BE2C (cell line): ENCODE results near the gene DZIP1.

ENCODE experiments used
- DNase-seq: peaks from one replicate; pipeline ENCODE4 v3.0.0-alpha.2; 2020
- H3K27me3 ChIP-seq: fragments of 250-450 bp; sonication (Bioruptor Pico); 2 replicates; pipeline ENCODE4 v1.5.1; 2020; ENCODE audit warnings: mild to moderate bottlenecking
- H3K36me3 ChIP-seq: fragments of 250-450 bp; sonication (Bioruptor Pico); 2 replicates; pipeline ENCODE4 v1.5.1; 2020; ENCODE audit warnings: mild to moderate bottlenecking
- H3K4me1 ChIP-seq: fragments of 250-450 bp; sonication (Bioruptor Pico); 2 replicates; pipeline ENCODE4 v1.5.1; 2020
- H3K4me3 ChIP-seq: 2 replicates; pipeline ENCODE4 v1.5.1; 2011; ENCODE audit warnings: low read depth, low read length
- H3K9me3 ChIP-seq: fragments of 250-450 bp; sonication (Bioruptor Pico); 2 replicates; pipeline ENCODE4 v1.5.1; 2020
- TF ChIP-seq, protein P1 (sequence below): IDR thresholded peaks from 2 replicates; pipeline ENCODE4 v1.5.1; 2012; ENCODE audit warnings: mild to moderate bottlenecking, low read depth, low read length

DZIP1 gene

DNA sequence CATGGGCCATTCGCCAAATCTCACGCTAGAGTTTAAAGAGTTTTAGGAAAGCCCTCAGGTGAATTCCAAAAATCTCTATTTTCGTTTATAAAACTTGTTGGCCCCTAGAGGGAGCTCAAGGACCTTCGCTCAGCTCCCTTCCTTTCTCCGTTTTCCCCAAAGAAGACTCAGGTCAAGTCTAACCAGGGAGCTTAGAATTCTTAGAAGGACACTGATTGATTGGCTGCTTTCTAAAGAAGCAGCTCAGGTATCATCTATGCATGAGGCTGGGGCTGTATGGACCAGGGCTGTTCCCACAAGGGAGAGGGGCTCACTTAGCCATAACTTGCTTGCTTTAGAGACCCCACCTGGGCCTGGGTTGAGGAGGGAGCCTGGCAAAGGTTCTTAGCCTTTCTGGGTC lies 20.5 kb downstream of the DZIP1 start:
- Histone ChIP-seq H3K9me3 (no peaks in the 10 kb centered on the region), H3K4me3 (no peak overlapping the region), H3K27me3 (no peaks in the 10 kb centered on the region), H3K36me3 (peaks cover 85% of the 10 kb centered on the region), H3K4me1 (no peaks in the 10 kb centered on the region)
- TF ChIP-seq, protein P1, sequence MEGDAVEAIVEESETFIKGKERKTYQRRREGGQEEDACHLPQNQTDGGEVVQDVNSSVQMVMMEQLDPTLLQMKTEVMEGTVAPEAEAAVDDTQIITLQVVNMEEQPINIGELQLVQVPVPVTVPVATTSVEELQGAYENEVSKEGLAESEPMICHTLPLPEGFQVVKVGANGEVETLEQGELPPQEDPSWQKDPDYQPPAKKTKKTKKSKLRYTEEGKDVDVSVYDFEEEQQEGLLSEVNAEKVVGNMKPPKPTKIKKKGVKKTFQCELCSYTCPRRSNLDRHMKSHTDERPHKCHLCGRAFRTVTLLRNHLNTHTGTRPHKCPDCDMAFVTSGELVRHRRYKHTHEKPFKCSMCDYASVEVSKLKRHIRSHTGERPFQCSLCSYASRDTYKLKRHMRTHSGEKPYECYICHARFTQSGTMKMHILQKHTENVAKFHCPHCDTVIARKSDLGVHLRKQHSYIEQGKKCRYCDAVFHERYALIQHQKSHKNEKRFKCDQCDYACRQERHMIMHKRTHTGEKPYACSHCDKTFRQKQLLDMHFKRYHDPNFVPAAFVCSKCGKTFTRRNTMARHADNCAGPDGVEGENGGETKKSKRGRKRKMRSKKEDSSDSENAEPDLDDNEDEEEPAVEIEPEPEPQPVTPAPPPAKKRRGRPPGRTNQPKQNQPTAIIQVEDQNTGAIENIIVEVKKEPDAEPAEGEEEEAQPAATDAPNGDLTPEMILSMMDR: peak; percentile 79
- DNase-seq: peak; percentile 43

DNA sequence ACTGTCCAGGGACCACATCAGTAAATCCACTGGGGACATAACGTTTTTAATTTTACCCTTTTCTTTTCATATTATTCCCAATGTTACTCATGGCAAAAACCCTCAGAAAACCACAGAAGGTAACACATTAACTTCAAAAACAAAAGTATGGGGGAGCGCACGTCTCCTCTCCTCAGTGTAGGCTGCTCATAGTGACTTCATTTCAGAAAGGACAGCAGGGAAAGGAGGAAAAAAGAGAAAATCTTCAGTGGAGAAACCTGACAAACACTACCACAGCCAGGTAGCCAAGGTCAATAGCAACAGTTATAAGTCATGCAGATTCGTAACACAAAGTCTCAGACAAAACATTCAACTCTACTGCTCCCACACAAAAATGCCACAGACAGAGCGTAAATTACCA lies 21.4 kb downstream of the DZIP1 start:
- no peak overlapping the region for H3K4me3 ChIP-seq
- TF ChIP-seq, protein P1: no peak
- H3K36me3 ChIP-seq: peaks cover 85% of the 10 kb centered on the region
- H3K4me1 ChIP-seq: no peaks in the 10 kb centered on the region
- no peaks in the 10 kb centered on the region for H3K27me3 ChIP-seq
- H3K9me3 ChIP-seq: no peaks in the 10 kb centered on the region
- no peak for DNase-seq

DNA sequence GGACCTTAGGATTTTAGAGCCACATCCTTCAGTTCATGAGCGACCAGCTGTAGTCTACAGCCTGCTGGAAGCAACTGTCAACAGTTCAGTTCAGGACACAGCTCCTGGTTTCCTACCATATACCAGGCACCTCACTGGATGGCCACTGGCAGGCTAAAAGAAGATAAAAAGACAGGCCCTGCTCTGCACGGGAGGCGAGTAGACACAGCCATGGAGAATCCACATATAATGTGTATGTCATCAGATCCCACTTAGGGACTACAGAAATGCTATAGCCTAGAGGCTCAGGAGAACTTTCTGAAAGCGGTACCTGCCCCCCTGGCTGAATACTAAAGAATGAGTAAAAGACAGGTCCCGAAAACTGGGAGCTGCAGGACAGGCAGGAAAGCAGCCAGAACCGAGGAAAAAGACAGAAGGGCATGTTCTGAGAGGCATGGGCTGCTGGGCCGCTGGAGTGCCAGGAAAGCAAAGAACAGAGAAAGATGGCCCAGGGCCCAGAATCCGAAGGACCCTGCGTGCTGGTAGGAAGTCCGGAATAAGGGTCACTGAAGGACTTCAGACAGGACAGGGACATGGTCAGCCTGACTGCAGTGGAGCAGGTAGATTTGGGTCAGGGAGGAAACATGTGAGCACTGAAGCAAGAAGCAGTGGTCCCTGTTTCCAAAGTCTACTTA lies 23.5 kb downstream of the DZIP1 start:
- H3K4me1 ChIP-seq: no peaks in the 10 kb centered on the region; the same call in 1 of the 2 replicates
- H3K36me3 ChIP-seq: peaks cover 78% of the 10 kb centered on the region
- no peaks in the 10 kb centered on the region for H3K27me3 ChIP-seq
- DNase-seq: no peak
- H3K9me3 ChIP-seq: no peaks in the 10 kb centered on the region
- TF ChIP-seq, protein P1: no peak
- H3K4me3 ChIP-seq: no peak overlapping the region

- Histone ChIP-seq H3K9me3 (no peaks in the 10 kb centered on the region), H3K4me3 (no peak overlapping the region), H3K27me3 (no peaks in the 10 kb centered on the region), H3K36me3 (peaks cover 86% of the 10 kb centered on the region), H3K4me1 (no peaks in the 10 kb centered on the region; the same call in 1 of the 2 replicates)
- no peak for DNase-seq
- TF ChIP-seq, protein P1: no peak
These were observed 24.3 kb downstream of the DZIP1 start for GRCh38 chr13:95620030-95620824.

DNA sequence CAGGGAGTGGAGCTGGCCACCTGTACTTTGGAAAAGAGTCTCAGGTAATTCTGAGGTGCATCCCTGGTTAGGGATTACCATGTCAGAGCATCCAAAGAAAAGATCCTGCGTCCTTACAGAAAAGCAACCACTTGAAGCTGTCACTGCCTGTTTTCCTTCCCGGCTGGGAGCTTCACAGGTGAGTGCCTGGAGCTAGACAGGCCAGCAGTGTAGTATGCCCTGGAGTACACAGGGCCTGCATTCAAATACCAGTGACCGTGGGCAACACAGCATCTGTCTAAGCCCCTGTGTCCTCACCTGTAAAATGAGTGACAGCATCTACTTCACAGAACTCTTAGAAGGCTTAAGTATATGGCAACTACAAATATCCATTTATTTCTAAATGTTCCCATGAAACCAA lies 29.0 kb downstream of the DZIP1 start:
- no peak for DNase-seq
- Histone ChIP-seq H3K4me3 (no peak overlapping the region), H3K4me1 (no peaks in the 10 kb centered on the region; the same call in 1 of the 2 replicates), H3K9me3 (no peaks in the 10 kb centered on the region), H3K36me3 (peaks cover 79% of the 10 kb centered on the region), H3K27me3 (no peaks in the 10 kb centered on the region)
- TF ChIP-seq, protein P1: no peak
